Measurements from ENCODE around the gene EML4. TPM values are rescaled to one million over a fixed set of nuclear protein-coding genes. Genes with fewer than 3 reads are reported as not detected.

The EML4 gene
- total and polyA plus RNA-seq, 2 of the 13 experiments (the other 11 are each of a cell fraction or from before 2014, with no cell fraction given): 243 to 476 TPM

- TF ChIP-seq ZNF407 (CRISPR knock-in tag; IDR thresholded peaks at IDR 0.05; ENCODE audit: not compliant biosample characterization) (no peak), SRSF1 (optimal IDR thresholded peaks at IDR 0.05; ENCODE audit: low read depth, low read length) (no peak), PAF1 (CRISPR knock-in tag; IDR thresholded peaks at IDR 0.05) (no peak), ZFAT (CRISPR knock-in tag; conservative IDR thresholded peaks at IDR 0.05) (no peak), PHF21A (CRISPR knock-in tag; IDR thresholded peaks at IDR 0.05) (peak; percentile 92), NFIB (CRISPR knock-in tag; IDR thresholded peaks at IDR 0.05; ENCODE audit: borderline replicate concordance) (no peak), BHLHE40 (IDR thresholded peaks at IDR 0.05; ENCODE audit: low read length) (no peak), ZMYM4 (CRISPR knock-in tag; IDR thresholded peaks at IDR 0.05) (peak; percentile 75), ATF3 (CRISPR knock-in tag; IDR thresholded peaks at IDR 0.05) (no peak), YEATS2 (CRISPR knock-in tag; IDR thresholded peaks at IDR 0.05; ENCODE audit: borderline replicate concordance) (peak; percentile 50; the same call in 1 of the 2 replicates), SOX6 (IDR thresholded peaks at IDR 0.05) (no peak), SOX6 (CRISPR knock-in tag; IDR thresholded peaks at IDR 0.05) (peak; percentile 93), ZNF724P (CRISPR knock-in tag; IDR thresholded peaks at IDR 0.05; ENCODE audit: borderline replicate concordance) (no peak; the same call in 1 of the 2 replicates), MAZ (IDR thresholded peaks at IDR 0.05; ENCODE audit: borderline replicate concordance, low read depth, low read length) (peak; percentile 43; the same call in 1 of the 2 replicates), MAZ (CRISPR knock-in tag; IDR thresholded peaks at IDR 0.05; ENCODE audit: low read depth) (no peak), TOPORS (CRISPR knock-in tag; IDR thresholded peaks at IDR 0.05) (no peak), KMT2A (CRISPR knock-in tag; IDR thresholded peaks at IDR 0.05) (peak; percentile 72; the same call in 1 of the 2 replicates), ZKSCAN8 (CRISPR knock-in tag; IDR thresholded peaks at IDR 0.05; ENCODE audit: borderline replicate concordance) (no peak), ZFP36 (IDR thresholded peaks at IDR 0.05; ENCODE audit: borderline replicate concordance, low read depth, low read length, partially characterized antibody) (no peak)
- TF ChIP-seq, protein P1, sequence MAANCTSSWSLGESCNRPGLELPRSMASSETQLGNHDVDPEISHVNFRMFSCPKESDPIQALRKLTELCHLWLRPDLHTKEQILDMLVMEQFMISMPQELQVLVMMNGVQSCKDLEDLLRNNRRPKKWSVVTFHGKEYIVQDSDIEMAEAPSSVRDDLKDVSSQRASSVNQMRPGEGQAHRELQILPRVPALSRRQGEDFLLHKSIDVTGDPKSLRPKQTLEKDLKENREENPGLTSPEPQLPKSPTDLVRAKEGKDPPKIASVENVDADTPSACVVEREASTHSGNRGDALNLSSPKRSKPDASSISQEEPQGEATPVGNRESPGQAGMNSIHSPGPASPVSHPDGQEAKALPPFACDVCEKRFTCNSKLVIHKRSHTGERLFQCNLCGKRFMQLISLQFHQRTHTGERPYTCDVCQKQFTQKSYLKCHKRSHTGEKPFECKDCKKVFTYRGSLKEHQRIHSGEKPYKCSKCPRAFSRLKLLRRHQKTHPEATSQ (CRISPR knock-in tag; IDR thresholded peaks at IDR 0.05; ENCODE audit: borderline replicate concordance): no peak
Observed at GRCh38 chr2:42141687-42142546, 27.2 kb upstream of the EML4 start (continued).

Measured in HepG2 (cell line).